SK-N-SH (cell line): ENCODE measurements around the gene SRP19. TPM values are rescaled to one million over a fixed set of nuclear protein-coding genes. Genes with fewer than 3 reads are reported as not detected.

ENCODE experiments used
- CTCF ChIA-PET: fragments of 300-600, 350-600 bp; formaldehyde crosslinking; extraction: SDS; loops from one replicate; lab custom pipeline; 2021; lab: Yijun Ruan, JAX
- POLR2A ChIA-PET: fragments of 350-600 bp; sonication (Branson Sonifier 250); formaldehyde crosslinking; extraction: SDS; loops from one replicate; lab custom pipeline; 2020; ENCODE audit warnings: antibody characterized with exemption, inconsistent platforms; lab: Yijun Ruan, JAX
- DNase-seq: peaks from one replicate; pipeline ENCODE4 v3.0.0; 2012
- H2AFZ ChIP-seq: fragments of 200-600 bp; sonication (generic); 2 replicates; pipeline ENCODE4 v1.8.1; 2016; ENCODE audit warnings: antibody characterized with exemption, mild to moderate bottlenecking, low read depth
- H3F3A ChIP-seq: fragments of 200-600 bp; sonication (generic); replicated peaks from 2 replicates; pipeline ENCODE3; 2016; ENCODE audit warnings: antibody characterized with exemption, mild to moderate bottlenecking; ENCODE audit not compliant: insufficient read depth
- H3K27ac ChIP-seq, 2 experiments: fragments of 200-500 bp in 1 of 2; fragments of 200-600 bp in 1 of 2; sonication (Bioruptor generic) in 1 of 2; sonication (generic), shearing (Covaris generic) in 1 of 2; 2 replicates each; pipeline versions ENCODE4 v1.5.1 to v1.6.1; 2014 to 2016; ENCODE audit warnings: low read depth in 2 of 2, inconsistent platforms in 1 of 2, low read length in 1 of 2, mild to moderate bottlenecking in 1 of 2, mixed read lengths in 1 of 2
- H3K27me3 ChIP-seq: fragments of 200-600 bp; sonication (generic), shearing (Covaris generic); 2 replicates; pipeline ENCODE4 v1.6.1; 2016; ENCODE audit warnings: mixed run types; ENCODE audit not compliant: insufficient read depth
- H3K36me3 ChIP-seq, 2 experiments: fragments of 200-500 bp in 1 of 2; fragments of 200-600 bp in 1 of 2; sonication (Bioruptor generic) in 1 of 2; sonication (generic) in 1 of 2; replicated peaks in 1 of 2; 2 replicates each; pipeline versions ENCODE3 to v1.5.1; 2014 to 2016; ENCODE audit warnings: low read length in 1 of 2, mild to moderate bottlenecking in 1 of 2; ENCODE audit not compliant: insufficient read depth in 2 of 2, control insufficient read depth in 1 of 2
- H3K4me1 ChIP-seq, 2 experiments: fragments of 200-500 bp in 1 of 2; fragments of 200-600 bp in 1 of 2; sonication (Bioruptor generic) in 1 of 2; sonication (generic), shearing (Covaris generic) in 1 of 2; 2 replicates each; pipeline versions ENCODE4 v1.5.1 to v1.6.1; 2014 to 2016; ENCODE audit warnings: low read depth in 1 of 2, low read length in 1 of 2, mixed run types in 1 of 2; ENCODE audit not compliant: insufficient read depth in 2 of 2, control insufficient read depth in 1 of 2
- H3K4me2 ChIP-seq: fragments of 200-600 bp; sonication (generic), shearing (Covaris generic); 2 replicates; pipeline ENCODE4 v1.6.1; 2017; ENCODE audit warnings: mixed run types
- H3K4me3 ChIP-seq, 2 experiments: fragments of 200-500 bp in 1 of 2; fragments of 200-600 bp in 1 of 2; sonication (Bioruptor generic) in 1 of 2; sonication (generic), shearing (Covaris generic) in 1 of 2; 2 replicates each; pipeline versions ENCODE4 v1.5.1 to v1.8.1; 2014 to 2016; ENCODE audit warnings: low read depth in 2 of 2, inconsistent platforms in 1 of 2, low read length in 1 of 2, mild to moderate bottlenecking in 1 of 2, mixed read lengths in 1 of 2, moderate library complexity in 1 of 2
- H3K79me2 ChIP-seq: fragments of 200-600 bp; sonication (generic); 2 replicates; pipeline ENCODE4 v1.8.1; 2017; ENCODE audit warnings: mild to moderate bottlenecking; ENCODE audit not compliant: insufficient read depth
- H3K9ac ChIP-seq: fragments of 200-600 bp; sonication (generic); 2 replicates; pipeline ENCODE4 v1.6.1; 2017; ENCODE audit warnings: mixed run types
- H3K9me2 ChIP-seq: fragments of 200-600 bp; sonication (generic); 2 replicates; pipeline ENCODE4 v1.6.1; 2017; ENCODE audit warnings: mixed run types
- H3K9me3 ChIP-seq: fragments of 200-600 bp; sonication (generic); 2 replicates; pipeline ENCODE4 v1.6.1; 2017; ENCODE audit warnings: mixed run types, mild to moderate bottlenecking, moderate library complexity
- H4K20me1 ChIP-seq: fragments of 200-600 bp; sonication (generic); 2 replicates; pipeline ENCODE4 v1.6.1; 2017; ENCODE audit warnings: mild to moderate bottlenecking, mixed run types; ENCODE audit not compliant: insufficient read depth
- CHD2 ChIP-seq: fragments of 150-350 bp; IDR thresholded peaks from 2 replicates; pipeline ENCODE4 v1.6.1; 2018; ENCODE audit warnings: low read length; ENCODE audit not compliant: partially characterized antibody
- ELF1 ChIP-seq: IDR thresholded peaks from 2 replicates; pipeline ENCODE4 v1.4.0; 2012
- EP300 ChIP-seq, 2 experiments: IDR thresholded peaks; 2 replicates each; pipeline versions ENCODE4 v1.4.0 to v1.6.1; 2012; ENCODE audit warnings: borderline replicate concordance in 1 of 2, low read depth in 1 of 2, low read length in 1 of 2
- FOSL2 ChIP-seq: IDR thresholded peaks from 2 replicates; pipeline ENCODE4 v1.4.0; 2012; ENCODE audit warnings: low read depth, mild to moderate bottlenecking, moderate library complexity, borderline replicate concordance
- FOXJ3 ChIP-seq: sonication (generic); formaldehyde crosslinking; IDR thresholded peaks from 2 replicates; pipeline ENCODE4 v1.5.1; 2020; ENCODE audit warnings: mild to moderate bottlenecking, missing genetic modification reagents
- FOXM1 ChIP-seq: IDR thresholded peaks from 2 replicates; pipeline ENCODE4 v1.4.0; 2012; ENCODE audit warnings: low read depth, mild to moderate bottlenecking
- GABPA ChIP-seq: IDR thresholded peaks from 2 replicates; pipeline ENCODE4 v1.4.0; 2012; ENCODE audit warnings: low read depth, mild to moderate bottlenecking
- GATA2 ChIP-seq: sonication (generic); formaldehyde crosslinking; IDR thresholded peaks from 2 replicates; pipeline ENCODE4 v1.5.0; 2020; ENCODE audit warnings: mild to moderate bottlenecking, missing genetic modification reagents
- JUND ChIP-seq: IDR thresholded peaks from 2 replicates; pipeline ENCODE4 v1.4.0; 2012
- MEF2A ChIP-seq: IDR thresholded peaks from 2 replicates; pipeline ENCODE4 v1.4.0; 2012; ENCODE audit warnings: low read depth, borderline replicate concordance
- MXI1 ChIP-seq: IDR thresholded peaks from 2 replicates; pipeline ENCODE4 v1.6.1; 2012; ENCODE audit warnings: mild to moderate bottlenecking, low read depth, low read length, improper control_type of control experiment
- POLR2AphosphoS5 ChIP-seq: IDR thresholded peaks from 2 replicates; pipeline ENCODE4 v1.6.1; 2012; ENCODE audit warnings: low read depth, low read length
- RAD21 ChIP-seq: IDR thresholded peaks from 2 replicates; pipeline ENCODE4 v1.6.1; 2012; ENCODE audit warnings: mild to moderate bottlenecking, low read length
- RCOR1 ChIP-seq: fragments of 150-350 bp; IDR thresholded peaks from 2 replicates; pipeline ENCODE4 v1.6.1; 2017; ENCODE audit warnings: antibody characterized with exemption, low read length
- RFX5 ChIP-seq: IDR thresholded peaks from 2 replicates; pipeline ENCODE4 v1.6.1; 2012; ENCODE audit warnings: mild to moderate bottlenecking, improper control_type of control experiment, low read length
- RXRA ChIP-seq: IDR thresholded peaks from 2 replicates; pipeline ENCODE4 v1.4.0; 2012; ENCODE audit warnings: low read depth, mild to moderate bottlenecking, borderline replicate concordance
- SIN3A ChIP-seq: IDR thresholded peaks from 2 replicates; pipeline ENCODE4 v1.6.1; 2012; ENCODE audit warnings: low read depth, mild to moderate bottlenecking, low read length, moderate library complexity, borderline replicate concordance
- SMC3 ChIP-seq: IDR thresholded peaks from 2 replicates; pipeline ENCODE4 v1.6.1; 2012; ENCODE audit warnings: low read depth, low read length, improper control_type of control experiment
- TAF1 ChIP-seq: IDR thresholded peaks from 2 replicates; pipeline ENCODE4 v1.6.1; 2012; ENCODE audit warnings: low read depth, mild to moderate bottlenecking, low read length, moderate library complexity, borderline replicate concordance
- YY1 ChIP-seq: IDR thresholded peaks from 2 replicates; pipeline ENCODE4 v1.4.0; 2012; ENCODE audit warnings: low read depth, mild to moderate bottlenecking
- WGBS: methylation state at CpG from one replicate; pipeline ENCODE4 v1.1.6; 2017; ENCODE audit warnings: low lambda C conversion rate; 5-methylcytosine and 5-hydroxymethylcytosine counted together
- polyA plus RNA-seq, 3 experiments: library from polyadenylated mRNA; depleted of rRNA; stranded (reverse); fragments of >200 nt; gene quantifications; 2 replicates each; pipeline ENCODE4 v1.2.3, GENCODE V29; 2012
- TF ChIP-seq, protein P1 (sequence below): IDR thresholded peaks from 2 replicates; pipeline ENCODE4 v1.4.0; 2012; ENCODE audit warnings: low read depth
- TF ChIP-seq, protein P2 (sequence below): fragments of 150-350 bp; IDR thresholded peaks from 2 replicates; pipeline ENCODE4 v1.6.1; 2017; ENCODE audit warnings: antibody characterized with exemption, low read length, low read depth, borderline replicate concordance
- TF ChIP-seq, protein P3 (sequence below): fragments of 150-350 bp; IDR thresholded peaks from 2 replicates; pipeline ENCODE4 v1.6.1; 2016; ENCODE audit warnings: mild to moderate bottlenecking, low read depth, low read length
- TF ChIP-seq, protein P4 (sequence below): fragments of 200-600 bp; sonication (generic); IDR thresholded peaks from 2 replicates; pipeline ENCODE4 v1.6.1; 2017; ENCODE audit warnings: antibody characterized with exemption, mild to moderate bottlenecking, moderate library complexity

The SRP19 gene
- polyA plus RNA-seq, 1 of the 3 experiments (the other 2 are of a cell fraction) = 46.4 TPM

DNA sequence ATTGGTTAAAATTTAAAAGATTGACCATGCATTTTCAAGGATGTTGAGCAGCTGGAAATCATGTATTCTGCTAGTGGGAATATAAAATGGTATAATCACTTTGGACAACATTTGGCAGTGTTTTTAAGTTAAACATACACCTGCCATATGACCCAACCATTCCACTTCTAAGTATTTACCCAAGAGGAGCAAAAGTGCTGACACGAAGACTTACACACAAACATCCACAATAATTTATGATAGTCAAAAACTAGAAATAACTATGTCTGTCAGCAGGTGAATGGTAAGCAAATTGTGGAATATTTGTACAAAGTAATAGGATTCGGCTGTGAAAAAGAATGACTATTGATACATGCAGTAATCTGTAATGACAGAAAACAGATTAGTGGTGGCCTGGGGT lies 30.7 kb upstream of the SRP19 start:
- no peaks in the 10 kb centered on the region for H3F3A ChIP-seq
- POLR2A ChIA-PET = no interaction called here
- no peaks in the 10 kb centered on the region for H3K9me3 ChIP-seq
- no peaks in the 10 kb centered on the region for H4K20me1 ChIP-seq
- DNase-seq = no peak
- no peaks in the 10 kb centered on the region for H3K9me2 ChIP-seq
- no peaks in the 10 kb centered on the region for H3K79me2 ChIP-seq
- no peak overlapping the region for H3K27ac ChIP-seq
- no peaks in the 10 kb centered on the region for H3K4me1 ChIP-seq
- CTCF ChIA-PET = no interaction called here
- TF ChIP-seq ELF1 (no peak), SIN3A (no peak), CHD2 (no peak), RCOR1 (no peak), MXI1 (no peak), RFX5 (no peak), SMC3 (no peak), MEF2A (no peak), GABPA (no peak), RXRA (no peak), EP300 (IDR thresholded peaks at IDR 0.05; ENCODE audit: borderline replicate concordance in 1 of 2, low read depth in 1 of 2, low read length in 1 of 2) (no peak), TAF1 (no peak), FOXM1 (no peak)
- TF ChIP-seq, protein P1, sequence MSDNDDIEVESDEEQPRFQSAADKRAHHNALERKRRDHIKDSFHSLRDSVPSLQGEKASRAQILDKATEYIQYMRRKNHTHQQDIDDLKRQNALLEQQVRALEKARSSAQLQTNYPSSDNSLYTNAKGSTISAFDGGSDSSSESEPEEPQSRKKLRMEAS = no peak
- TF ChIP-seq, protein P2, sequence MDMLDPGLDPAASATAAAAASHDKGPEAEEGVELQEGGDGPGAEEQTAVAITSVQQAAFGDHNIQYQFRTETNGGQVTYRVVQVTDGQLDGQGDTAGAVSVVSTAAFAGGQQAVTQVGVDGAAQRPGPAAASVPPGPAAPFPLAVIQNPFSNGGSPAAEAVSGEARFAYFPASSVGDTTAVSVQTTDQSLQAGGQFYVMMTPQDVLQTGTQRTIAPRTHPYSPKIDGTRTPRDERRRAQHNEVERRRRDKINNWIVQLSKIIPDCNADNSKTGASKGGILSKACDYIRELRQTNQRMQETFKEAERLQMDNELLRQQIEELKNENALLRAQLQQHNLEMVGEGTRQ = no peak
- TF ChIP-seq, protein P3, sequence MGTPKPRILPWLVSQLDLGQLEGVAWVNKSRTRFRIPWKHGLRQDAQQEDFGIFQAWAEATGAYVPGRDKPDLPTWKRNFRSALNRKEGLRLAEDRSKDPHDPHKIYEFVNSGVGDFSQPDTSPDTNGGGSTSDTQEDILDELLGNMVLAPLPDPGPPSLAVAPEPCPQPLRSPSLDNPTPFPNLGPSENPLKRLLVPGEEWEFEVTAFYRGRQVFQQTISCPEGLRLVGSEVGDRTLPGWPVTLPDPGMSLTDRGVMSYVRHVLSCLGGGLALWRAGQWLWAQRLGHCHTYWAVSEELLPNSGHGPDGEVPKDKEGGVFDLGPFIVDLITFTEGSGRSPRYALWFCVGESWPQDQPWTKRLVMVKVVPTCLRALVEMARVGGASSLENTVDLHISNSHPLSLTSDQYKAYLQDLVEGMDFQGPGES = no peak
- no peak overlapping the region for H2AFZ ChIP-seq
- no peak overlapping the region for H3K9ac ChIP-seq
- H3K4me2 ChIP-seq = no peak overlapping the region
- peaks cover 16 to 56% of the 10 kb centered on the region in 2 experiments for H3K36me3 ChIP-seq
- H3K27me3 ChIP-seq = no peaks in the 10 kb centered on the region
- H3K4me3 ChIP-seq = no peak overlapping the region
- 89% methylated on average over 2 of the region's 2 CpGs for WGBS

- Histone ChIP-seq H3K36me3 (peaks cover 26 to 57% of the 10 kb centered on the region in 2 experiments), H3K4me3 (no peak overlapping the region), H3K9me3 (no peaks in the 10 kb centered on the region), H3K9ac (no peak overlapping the region), H3K4me1 (no peaks in the 10 kb centered on the region), H3K79me2 (no peaks in the 10 kb centered on the region), H3K27me3 (no peaks in the 10 kb centered on the region), H3F3A (no peaks in the 10 kb centered on the region), H2AFZ (no peak overlapping the region), H3K9me2 (no peaks in the 10 kb centered on the region), H3K27ac (no peak overlapping the region), H3K4me2 (no peak overlapping the region), H4K20me1 (no peaks in the 10 kb centered on the region)
- WGBS = 96% methylated on average over 13 of the region's 13 CpGs
- CTCF ChIA-PET = interaction anchor here (4.1 kb wide), 1 partner anchor 14 kb away, joined by 25 read pairs; no protein-coding TSS in a partner anchor
- no peak for DNase-seq
- POLR2A ChIA-PET = no interaction called here
- TF ChIP-seq JUND (no peak), YY1 (no peak), GATA2 (CRISPR knock-in tag) (no peak), FOXJ3 (CRISPR knock-in tag) (no peak), POLR2AphosphoS5 (no peak), RAD21 (no peak), FOSL2 (no peak), SMC3 (no peak), RCOR1 (no peak)
- TF ChIP-seq, protein P3 = no peak
- TF ChIP-seq, protein P1 = no peak
- TF ChIP-seq, protein P4, sequence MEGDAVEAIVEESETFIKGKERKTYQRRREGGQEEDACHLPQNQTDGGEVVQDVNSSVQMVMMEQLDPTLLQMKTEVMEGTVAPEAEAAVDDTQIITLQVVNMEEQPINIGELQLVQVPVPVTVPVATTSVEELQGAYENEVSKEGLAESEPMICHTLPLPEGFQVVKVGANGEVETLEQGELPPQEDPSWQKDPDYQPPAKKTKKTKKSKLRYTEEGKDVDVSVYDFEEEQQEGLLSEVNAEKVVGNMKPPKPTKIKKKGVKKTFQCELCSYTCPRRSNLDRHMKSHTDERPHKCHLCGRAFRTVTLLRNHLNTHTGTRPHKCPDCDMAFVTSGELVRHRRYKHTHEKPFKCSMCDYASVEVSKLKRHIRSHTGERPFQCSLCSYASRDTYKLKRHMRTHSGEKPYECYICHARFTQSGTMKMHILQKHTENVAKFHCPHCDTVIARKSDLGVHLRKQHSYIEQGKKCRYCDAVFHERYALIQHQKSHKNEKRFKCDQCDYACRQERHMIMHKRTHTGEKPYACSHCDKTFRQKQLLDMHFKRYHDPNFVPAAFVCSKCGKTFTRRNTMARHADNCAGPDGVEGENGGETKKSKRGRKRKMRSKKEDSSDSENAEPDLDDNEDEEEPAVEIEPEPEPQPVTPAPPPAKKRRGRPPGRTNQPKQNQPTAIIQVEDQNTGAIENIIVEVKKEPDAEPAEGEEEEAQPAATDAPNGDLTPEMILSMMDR = no peak
These were observed 27.1 kb upstream of the SRP19 start for GRCh38 chr5:112833971-112834370.
